Mucosa of gallbladder (tissue), 1 donor: ENCODE results near the gene CHST11. TPM values are rescaled to one million over a fixed set of nuclear protein-coding genes. Genes with fewer than 3 reads are reported as not detected.

Source experiments
- DNase-seq: peaks from one replicate; pipeline ENCODE4 v3.0.0-alpha.2; 2020; ENCODE audit warnings: low spot score
- total RNA-seq: library from RNA; stranded (reverse); gene quantifications from one replicate; pipeline ENCODE4 v1.2.1, GENCODE V29; 2021
- donor health status: DM: no; HTN: no; CAD: no.

Gene CHST11
- total RNA-seq, 1 donor from 2014 or later = 16.7 TPM

GRCh38 chr12:104694711-104695110, 238.0 kb downstream of the CHST11 start:
- no peak for DNase-seq

- DNase-seq = no peak
Measured at GRCh38 chr12:104695453-104696148, 238.9 kb downstream of the CHST11 start.

GRCh38 chr12:104697186-104697585, 240.4 kb downstream of the CHST11 start:
- DNase-seq = no peak

- no peak for DNase-seq
Measured at GRCh38 chr12:104698871-104699270, 242.1 kb downstream of the CHST11 start.

- DNase-seq = no peak
Measured at GRCh38 chr12:104699489-104700190, 242.9 kb downstream of the CHST11 start.

GRCh38 chr12:104700324-104700723, 243.6 kb downstream of the CHST11 start:
- DNase-seq = no peak

GRCh38 chr12:104701301-104701700, 244.6 kb downstream of the CHST11 start:
- no peak for DNase-seq

- DNase-seq = no peak
Measured at GRCh38 chr12:104701756-104702155, 245.0 kb downstream of the CHST11 start.

- DNase-seq = no peak
Measured at GRCh38 chr12:104702565-104703139, 245.9 kb downstream of the CHST11 start.

- no peak for DNase-seq
Measured at GRCh38 chr12:104703372-104703771, 246.6 kb downstream of the CHST11 start.

GRCh38 chr12:104704224-104704779, 247.6 kb downstream of the CHST11 start:
- no peak for DNase-seq

- no peak for DNase-seq
Measured at GRCh38 chr12:104707194-104707593, 250.4 kb downstream of the CHST11 start.

- DNase-seq = no peak
Measured at GRCh38 chr12:104707794-104708558, 251.2 kb downstream of the CHST11 start.

- DNase-seq = no peak
Measured at GRCh38 chr12:104708891-104709290, 252.1 kb downstream of the CHST11 start.

- no peak for DNase-seq
Measured at GRCh38 chr12:104709692-104710435, 253.1 kb downstream of the CHST11 start.

GRCh38 chr12:104710940-104711689, 254.4 kb downstream of the CHST11 start:
- DNase-seq = no peak

- DNase-seq = no peak
Measured at GRCh38 chr12:104712477-104712876, 255.7 kb downstream of the CHST11 start.

GRCh38 chr12:104712968-104713367, 256.2 kb downstream of the CHST11 start:
- DNase-seq = no peak

- DNase-seq = no peak
Measured at GRCh38 chr12:104713444-104713843, 256.7 kb downstream of the CHST11 start.

GRCh38 chr12:104714369-104714768, 257.6 kb downstream of the CHST11 start:
- no peak for DNase-seq
